Body of pancreas (tissue), 4 donors: ENCODE measurements around the gene TMEM164.

Experiments
- CTCF ChIP-seq, 7 experiments: fragments of 450-650 bp in 4 of 7; fragments of 200-600 bp in 3 of 7; sonication (generic) in 3 of 7; IDR thresholded peaks; one replicate each; pipeline ENCODE4 v1.5.1; 2016 to 2019; ENCODE audit warnings: antibody characterized with exemption in 7 of 7
- POLR2A ChIP-seq, 3 donors: fragments of 450-650 bp; IDR thresholded peaks; one replicate each; pipeline ENCODE4 v1.6.1; 2016; ENCODE audit warnings: antibody characterized with exemption in 3 of 3, mild to moderate bottlenecking in 2 of 3

- no peak for TF ChIP-seq POLR2A (IDR thresholded peaks at IDR 0.05)
- TF ChIP-seq CTCF (IDR thresholded peaks at IDR 0.05) = no peak
Observed at GRCh38 chrX:110081320-110081719, 78.4 kb downstream of the TMEM164 start.
